SK-N-SH treated with all-trans-retinoic acid at 6 μM for 48 hours (cell line): ENCODE data around the gene ATP6V0D1.

ENCODE experiments used
- ATAC-seq: fragments of 200-7000 bp; cut with Tn5 transposase; 3 replicates; pipeline ENCODE4 v1.9.1; 2020; ENCODE audit warnings: mild to moderate bottlenecking, moderate library complexity
- CREB5 ChIP-seq: fragments of 250-450 bp; sonication (Bioruptor Pico); IDR thresholded peaks from 2 replicates; pipeline ENCODE4 v1.5.1; 2020; ENCODE audit warnings: low read depth, mild to moderate bottlenecking, moderate library complexity
- CSDC2 ChIP-seq: fragments of 250-450 bp; sonication (Bioruptor Pico); IDR thresholded peaks from 2 replicates; pipeline ENCODE4 v1.5.0; 2020; ENCODE audit warnings: mild to moderate bottlenecking, moderate library complexity
- CSRNP3 ChIP-seq: fragments of 250-450 bp; sonication (Bioruptor Pico); IDR thresholded peaks from 2 replicates; pipeline ENCODE4 v1.5.1; 2021; ENCODE audit warnings: mild to moderate bottlenecking, moderate library complexity
- ESRRG ChIP-seq: fragments of 250-450 bp; sonication (Bioruptor Pico); IDR thresholded peaks from 2 replicates; pipeline ENCODE4 v1.6.1; 2021; ENCODE audit warnings: mild to moderate bottlenecking
- OSR1 ChIP-seq: fragments of 250-450 bp; sonication (Bioruptor Pico); IDR thresholded peaks from 2 replicates; pipeline ENCODE4 v1.8.0; 2022; ENCODE audit warnings: moderate library complexity, mild to moderate bottlenecking, inconsistent platforms
- PATZ1 ChIP-seq: fragments of 250-450 bp; sonication (Bioruptor Pico); IDR thresholded peaks from 2 replicates; pipeline ENCODE4 v1.8.0; 2020; ENCODE audit warnings: mild to moderate bottlenecking, moderate library complexity, borderline replicate concordance
- POU6F1 ChIP-seq: fragments of 250-450 bp; sonication (Bioruptor Pico); IDR thresholded peaks from 2 replicates; pipeline ENCODE4 v1.8.0; 2021; ENCODE audit warnings: low read depth, mild to moderate bottlenecking, moderate library complexity, borderline replicate concordance
- PPARA ChIP-seq: fragments of 250-450 bp; sonication (Bioruptor Pico); IDR thresholded peaks from 2 replicates; pipeline ENCODE4 v1.5.0; 2020; ENCODE audit warnings: mild to moderate bottlenecking, borderline replicate concordance
- RARB ChIP-seq: fragments of 250-450 bp; sonication (Bioruptor Pico); IDR thresholded peaks from 2 replicates; pipeline ENCODE4 v1.8.0; 2021; ENCODE audit warnings: mild to moderate bottlenecking, moderate library complexity
- SNAI2 ChIP-seq: fragments of 250-450 bp; sonication (Bioruptor Pico); IDR thresholded peaks from 2 replicates; pipeline ENCODE4 v1.5.0; 2020; ENCODE audit warnings: mild to moderate bottlenecking, moderate library complexity
- TOX ChIP-seq: fragments of 250-450 bp; sonication (Bioruptor Pico); IDR thresholded peaks from 2 replicates; pipeline ENCODE4 v1.8.0; 2021; ENCODE audit warnings: mild to moderate bottlenecking, moderate library complexity, borderline replicate concordance
- TSHZ2 ChIP-seq: fragments of 250-450 bp; sonication (Bioruptor Pico); IDR thresholded peaks from 2 replicates; pipeline ENCODE4 v1.5.0; 2020; ENCODE audit warnings: mild to moderate bottlenecking, moderate library complexity
- ZC3H10 ChIP-seq: fragments of 250-450 bp; sonication (Bioruptor Pico); IDR thresholded peaks from 2 replicates; pipeline ENCODE4 v1.5.1; 2021; ENCODE audit warnings: mild to moderate bottlenecking, moderate library complexity
- ZFP3 ChIP-seq: fragments of 250-450 bp; sonication (Bioruptor Pico); IDR thresholded peaks from 2 replicates; pipeline ENCODE4 v1.5.0; 2020; ENCODE audit warnings: mild to moderate bottlenecking, moderate library complexity
- ZFP30 ChIP-seq: fragments of 450-650 bp; formaldehyde crosslinking; IDR thresholded peaks from 2 replicates; pipeline ENCODE4 v1.5.0; 2022; ENCODE audit warnings: mild to moderate bottlenecking, moderate library complexity
- ZNF565 ChIP-seq: fragments of 450-650 bp; formaldehyde crosslinking; conservative IDR thresholded peaks from 2 replicates; pipeline ENCODE4 v1.5.0; 2020; ENCODE audit warnings: low read depth, mild to moderate bottlenecking, moderate library complexity
- ZNF70 ChIP-seq: fragments of 450-650 bp; formaldehyde crosslinking; IDR thresholded peaks from 2 replicates; pipeline ENCODE4 v1.5.0; 2020; ENCODE audit warnings: mild to moderate bottlenecking, moderate library complexity
- ZNF8 ChIP-seq: fragments of 450-650 bp; formaldehyde crosslinking; IDR thresholded peaks from 2 replicates; pipeline ENCODE4 v1.5.0; 2020; ENCODE audit warnings: mild to moderate bottlenecking, moderate library complexity

Gene ATP6V0D1

GRCh38 chr16:67474551-67475455 is 6.2 kb downstream of the ATP6V0D1 start:
- ATAC-seq = no peak
- TF ChIP-seq ZNF8 (CRISPR knock-in tag) = no peak
- TF ChIP-seq ZFP30 = no peak
- no peak for TF ChIP-seq PPARA (CRISPR knock-in tag)
- TF ChIP-seq ZNF70 = no peak
- no peak for TF ChIP-seq ESRRG (CRISPR knock-in tag)
- TF ChIP-seq ZC3H10 (CRISPR knock-in tag) = no peak
- no peak for TF ChIP-seq CSRNP3 (CRISPR knock-in tag)
- no peak for TF ChIP-seq CREB5 (CRISPR knock-in tag)

GRCh38 chr16:67471758-67472384 is 9.1 kb downstream of the ATP6V0D1 start:
- no peak for ATAC-seq
- TF ChIP-seq POU6F1 (CRISPR knock-in tag) (no peak), RARB (CRISPR knock-in tag) (no peak), PPARA (CRISPR knock-in tag) (no peak), SNAI2 (CRISPR knock-in tag) (no peak), ZNF70 (no peak), CSRNP3 (CRISPR knock-in tag) (no peak), ZFP30 (no peak), ZFP3 (CRISPR knock-in tag) (no peak), ZNF8 (CRISPR knock-in tag) (no peak), CSDC2 (CRISPR knock-in tag) (no peak), TSHZ2 (CRISPR knock-in tag) (no peak), OSR1 (no peak), TOX (CRISPR knock-in tag) (no peak), ZC3H10 (CRISPR knock-in tag) (no peak)

- TF ChIP-seq SNAI2 (CRISPR knock-in tag) = no peak
- TF ChIP-seq CSRNP3 (CRISPR knock-in tag) = no peak
- TF ChIP-seq PPARA (CRISPR knock-in tag) = no peak
- TF ChIP-seq ZNF8 (CRISPR knock-in tag) = no peak
- no peak for TF ChIP-seq ZNF565 (CRISPR knock-in tag)
- TF ChIP-seq ZC3H10 (CRISPR knock-in tag) = no peak
- TF ChIP-seq PATZ1 (CRISPR knock-in tag) = no peak
- no peak for TF ChIP-seq TSHZ2 (CRISPR knock-in tag)
- no peak for TF ChIP-seq RARB (CRISPR knock-in tag)
- no peak for TF ChIP-seq ZNF70
Measured at GRCh38 chr16:67470359-67470758, 10.6 kb downstream of the ATP6V0D1 start.

More at GRCh38 chr16:67470359-67470758, 10.6 kb downstream of the ATP6V0D1 start:
- ATAC-seq = no peak
